Mesendoderm (in vitro differentiated cells): Measurements from ENCODE around the gene SH3GL1.

Experiments used
- DNase-seq: peaks from one replicate; pipeline ENCODE4 v3.0.0; 2013
- H2AK5ac ChIP-seq: 2 replicates; pipeline ENCODE4 v1.6.1; 2013; ENCODE audit warnings: low read length, inconsistent platforms
- H2BK120ac ChIP-seq: 2 replicates; pipeline ENCODE4 v1.6.1; 2013; ENCODE audit warnings: low read depth, mild to moderate bottlenecking, low read length, moderate library complexity, mixed read lengths
- H2BK15ac ChIP-seq: replicated peaks from 2 replicates; pipeline ENCODE4 v1.6.1; 2013; ENCODE audit warnings: low read depth, mild to moderate bottlenecking, moderate library complexity
- H2BK5ac ChIP-seq: 2 replicates; pipeline ENCODE4 v1.6.1; 2013; ENCODE audit warnings: low read length, inconsistent platforms
- H3K18ac ChIP-seq: 2 replicates; pipeline ENCODE4 v1.6.1; 2013; ENCODE audit warnings: mild to moderate bottlenecking, low read length, mixed read lengths
- H3K23ac ChIP-seq: one replicate; pipeline ENCODE4 v1.6.1; 2013; ENCODE audit warnings: low read length
- H3K27ac ChIP-seq: 2 replicates; pipeline ENCODE4 v1.5.1; 2013; ENCODE audit warnings: low read depth, mild to moderate bottlenecking, inconsistent platforms, low read length, moderate library complexity
- H3K27me3 ChIP-seq: 2 replicates; pipeline ENCODE4 v1.6.1; 2013; ENCODE audit warnings: low read length, control low read depth, mild to moderate bottlenecking, inconsistent platforms; ENCODE audit not compliant: insufficient read depth, poor library complexity
- H3K36me3 ChIP-seq: 2 replicates; pipeline ENCODE4 v1.6.1; 2013; ENCODE audit warnings: low read length, inconsistent platforms; ENCODE audit not compliant: control insufficient read depth, insufficient read depth
- H3K4ac ChIP-seq: one replicate; pipeline ENCODE4 v1.6.1; 2013; ENCODE audit warnings: low read depth, mild to moderate bottlenecking, low read length, moderate library complexity
- H3K4me1 ChIP-seq: 2 replicates; pipeline ENCODE4 v1.6.1; 2013; ENCODE audit warnings: low read depth, low read length, inconsistent platforms; ENCODE audit not compliant: control insufficient read depth
- H3K4me2 ChIP-seq: 2 replicates; pipeline ENCODE4 v1.6.1; 2013; ENCODE audit warnings: low read length
- H3K4me3 ChIP-seq: 2 replicates; pipeline ENCODE4 v1.5.1; 2013; ENCODE audit warnings: mild to moderate bottlenecking, low read length
- H3K56ac ChIP-seq: one replicate; pipeline ENCODE4 v1.6.1; 2013; ENCODE audit warnings: low read length
- H3K79me1 ChIP-seq: 2 replicates; pipeline ENCODE4 v1.6.1; 2013; ENCODE audit warnings: low read length, inconsistent platforms
- H3K79me2 ChIP-seq: 2 replicates; pipeline ENCODE4 v1.6.1; 2013; ENCODE audit warnings: mild to moderate bottlenecking, low read length; ENCODE audit not compliant: control insufficient read depth, insufficient read depth
- H3K9ac ChIP-seq: 2 replicates; pipeline ENCODE4 v1.6.1; 2013; ENCODE audit warnings: low read length, inconsistent platforms
- H4K5ac ChIP-seq: one replicate; pipeline ENCODE4 v1.6.1; 2013; ENCODE audit warnings: low read length
- H4K8ac ChIP-seq: one replicate; pipeline ENCODE4 v1.6.1; 2013; ENCODE audit warnings: low read depth, mild to moderate bottlenecking, control low read depth, low read length, moderate library complexity
- WGBS: extraction: QIAGEN DNeasy Blood & Tissue Kit; methylation state at CpG from one replicate; pipeline ENCODE4 v1.1.7; 2013; ENCODE audit warnings: low lambda C conversion rate, missing lambda C conversion rate; ENCODE audit not compliant: insufficient coverage; ENCODE audit errors: extremely low coverage; 5-methylcytosine and 5-hydroxymethylcytosine counted together

The SH3GL1 gene

GRCh38 chr19:4429256-4429655, 28.9 kb upstream of the SH3GL1 start:
- Histone ChIP-seq H3K4me3 (no peak overlapping the region), H2BK5ac (no peak overlapping the region), H3K4ac (no peak overlapping the region), H3K79me2 (no peaks in the 10 kb centered on the region), H3K9ac (no peak overlapping the region), H3K27me3 (no peaks in the 10 kb centered on the region), H3K4me2 (no peak overlapping the region), H3K36me3 (peaks cover 32% of the 10 kb centered on the region), H3K18ac (no peak overlapping the region), H3K4me1 (no peaks in the 10 kb centered on the region), H3K56ac (no peak overlapping the region), H3K23ac (no peak overlapping the region), H2BK15ac (no peak overlapping the region), H3K27ac (no peak overlapping the region), H2AK5ac (no peak overlapping the region), H4K8ac (no peak overlapping the region), H4K5ac (no peak overlapping the region), H2BK120ac (no peak overlapping the region), H3K79me1 (peaks cover 8% of the 10 kb centered on the region)
- WGBS = no CpG with 5 or more reads among the region's 16 CpGs
- DNase-seq = no peak

- Histone ChIP-seq H3K79me1 (peaks cover 8% of the 10 kb centered on the region), H3K56ac (no peak overlapping the region), H2BK5ac (no peak overlapping the region), H3K18ac (no peak overlapping the region), H3K4me3 (no peak overlapping the region), H3K36me3 (peaks cover 30% of the 10 kb centered on the region), H3K9ac (no peak overlapping the region), H4K5ac (no peak overlapping the region), H3K79me2 (no peaks in the 10 kb centered on the region), H2BK120ac (no peak overlapping the region), H3K27me3 (no peaks in the 10 kb centered on the region), H3K23ac (no peak overlapping the region), H4K8ac (no peak overlapping the region), H3K4ac (no peak overlapping the region), H3K4me2 (no peak overlapping the region), H2AK5ac (no peak overlapping the region), H3K4me1 (no peaks in the 10 kb centered on the region), H2BK15ac (no peak overlapping the region), H3K27ac (no peak overlapping the region)
- no peak for DNase-seq
- WGBS = no CpG with 5 or more reads among the region's 20 CpGs
These were observed 28.1 kb upstream of the SH3GL1 start for GRCh38 chr19:4428326-4428975.

DNA sequence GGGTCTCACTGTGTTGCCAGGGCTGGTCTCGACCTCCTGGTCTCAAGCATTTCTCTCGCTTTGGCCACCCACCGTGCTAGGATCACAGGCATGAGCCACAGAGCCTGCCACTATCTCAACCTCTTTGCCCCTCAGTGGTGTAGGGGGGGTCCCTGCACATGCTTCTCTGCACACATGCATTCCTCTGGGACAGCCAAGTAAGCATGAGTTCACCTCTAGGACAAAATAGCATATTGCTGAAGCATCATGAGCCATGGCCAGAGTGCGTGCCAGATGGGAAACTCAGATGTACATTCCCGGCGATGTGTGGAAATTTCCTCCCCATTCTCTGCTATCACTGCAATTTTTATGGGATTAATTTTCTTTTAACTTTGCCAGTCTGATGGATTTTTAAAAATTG, 25.2 kb upstream of the SH3GL1 start:
- Histone ChIP-seq H3K4me1 (no peaks in the 10 kb centered on the region), H4K8ac (no peak overlapping the region), H2BK120ac (no peak overlapping the region), H2AK5ac (no peak overlapping the region), H3K4me3 (no peak overlapping the region), H3K18ac (no peak overlapping the region), H2BK5ac (no peak overlapping the region), H3K36me3 (peaks cover 15% of the 10 kb centered on the region), H3K9ac (no peak overlapping the region), H3K79me2 (peaks cover 2% of the 10 kb centered on the region), H3K27ac (no peak overlapping the region), H3K56ac (no peak overlapping the region), H3K27me3 (no peaks in the 10 kb centered on the region), H3K4me2 (no peak overlapping the region), H4K5ac (no peak overlapping the region), H3K79me1 (peaks cover 9% of the 10 kb centered on the region), H3K23ac (no peak overlapping the region), H2BK15ac (no peak overlapping the region), H3K4ac (no peak overlapping the region)
- DNase-seq = no peak
- no CpG with 5 or more reads among the region's 6 CpGs for WGBS

GRCh38 chr19:4423416-4424126, 23.2 kb upstream of the SH3GL1 start:
- H3K56ac ChIP-seq = no peak overlapping the region
- H3K9ac ChIP-seq = no peak overlapping the region
- H3K79me1 ChIP-seq = peaks cover 14% of the 10 kb centered on the region
- no peak overlapping the region for H4K5ac ChIP-seq
- H3K4me1 ChIP-seq = no peaks in the 10 kb centered on the region
- H3K4me3 ChIP-seq = no peak overlapping the region
- H3K18ac ChIP-seq = no peak overlapping the region
- H2AK5ac ChIP-seq = no peak overlapping the region
- H3K36me3 ChIP-seq = peaks cover 19% of the 10 kb centered on the region
- no peak overlapping the region for H3K27ac ChIP-seq
- no peak overlapping the region for H2BK120ac ChIP-seq
- WGBS = no CpG with 5 or more reads among the region's 16 CpGs
- no peak overlapping the region for H3K4me2 ChIP-seq
- no peaks in the 10 kb centered on the region for H3K27me3 ChIP-seq
- H2BK15ac ChIP-seq = no peak overlapping the region
- peaks cover 5% of the 10 kb centered on the region for H3K79me2 ChIP-seq
- H2BK5ac ChIP-seq = no peak overlapping the region
- no peak overlapping the region for H4K8ac ChIP-seq
- no peak overlapping the region for H3K4ac ChIP-seq
- no peak for DNase-seq
- H3K23ac ChIP-seq = no peak overlapping the region

DNA sequence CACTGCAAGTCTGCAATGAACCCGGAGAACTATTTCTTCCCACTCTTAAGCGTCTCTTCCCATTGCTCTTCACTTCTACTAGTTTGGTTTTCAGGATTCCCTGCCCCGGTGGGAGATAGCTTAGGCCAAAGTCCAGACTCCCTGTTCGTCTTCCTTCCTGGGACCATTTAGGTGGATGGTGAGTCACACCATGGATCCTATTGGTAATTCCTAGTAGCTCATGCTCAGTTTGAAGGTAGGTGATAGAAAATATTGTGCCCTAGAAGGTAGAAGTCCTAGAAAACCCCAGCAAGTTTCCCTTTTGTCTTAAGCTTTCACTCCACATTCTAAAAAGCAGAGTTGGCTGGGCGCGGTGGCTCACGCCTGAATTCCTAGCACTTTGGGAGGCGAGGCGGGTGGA, 15.9 kb upstream of the SH3GL1 start:
- Histone ChIP-seq H3K36me3 (peaks cover 17% of the 10 kb centered on the region), H3K27me3 (no peaks in the 10 kb centered on the region), H2AK5ac (no peak overlapping the region), H3K4me3 (no peak overlapping the region), H3K27ac (peak overlapping the region; percentile 11), H2BK5ac (no peak overlapping the region), H3K4ac (no peak overlapping the region), H2BK120ac (no peak overlapping the region), H3K9ac (no peak overlapping the region), H3K4me2 (no peak overlapping the region), H3K18ac (no peak overlapping the region), H3K79me2 (peaks cover 61% of the 10 kb centered on the region), H3K56ac (no peak overlapping the region), H3K23ac (no peak overlapping the region), H4K5ac (no peak overlapping the region), H4K8ac (no peak overlapping the region), H2BK15ac (no peak overlapping the region), H3K4me1 (peaks cover 15% of the 10 kb centered on the region), H3K79me1 (peaks cover 14% of the 10 kb centered on the region)
- DNase-seq = no peak
- no CpG with 5 or more reads among the region's 9 CpGs for WGBS
